IMR-90 (cell line): ENCODE data around the gene NEK9.
A peak's percentile ranks its signal among the peaks of the same experiment; 100 is the strongest.

Source experiments
- BHLHE40 ChIP-seq: fragments of 150-350 bp; IDR thresholded peaks from 2 replicates; pipeline ENCODE4 v1.6.1; 2016; ENCODE audit warnings: mild to moderate bottlenecking, low read depth, low read length
- CTCF ChIP-seq: conservative IDR thresholded peaks from 2 replicates; pipeline ENCODE4 v1.5.1; 2012; ENCODE audit warnings: mild to moderate bottlenecking, low read depth, low read length, improper control_type of control experiment
- MAZ ChIP-seq: IDR thresholded peaks from 2 replicates; pipeline ENCODE4 v1.6.1; 2012; ENCODE audit warnings: low read depth, mild to moderate bottlenecking, low read length, improper control_type of control experiment, moderate library complexity, borderline replicate concordance
- POLR2A ChIP-seq: IDR thresholded peaks from 2 replicates; pipeline ENCODE4 v1.6.1; 2012; ENCODE audit warnings: mild to moderate bottlenecking, low read depth, low read length
- RFX5 ChIP-seq: IDR thresholded peaks from 2 replicates; pipeline ENCODE4 v1.8.0; 2012; ENCODE audit warnings: low read depth, mild to moderate bottlenecking, low read length, moderate library complexity
- USF2 ChIP-seq: fragments of 150-350 bp; IDR thresholded peaks from 2 replicates; pipeline ENCODE4 v1.6.1; 2017; ENCODE audit warnings: mild to moderate bottlenecking, antibody characterized with exemption, low read length, low read depth

GRCh38 chr14:75141967-75142366 lies 15.1 kb upstream of the NEK9 start:
- TF ChIP-seq CTCF (peak; percentile 55), USF2 (no peak), POLR2A (no peak), BHLHE40 (no peak), RFX5 (no peak), MAZ (no peak)
